SK-N-SH (cell line): ENCODE measurements around the gene EIF2D. TPM values are rescaled to one million over a fixed set of nuclear protein-coding genes. Genes with fewer than 3 reads are reported as not detected.

Experiments
- CTCF ChIA-PET: fragments of 300-600, 350-600 bp; formaldehyde crosslinking; extraction: SDS; loops from one replicate; lab custom pipeline; 2021; lab: Yijun Ruan, JAX
- POLR2A ChIA-PET: fragments of 350-600 bp; sonication (Branson Sonifier 250); formaldehyde crosslinking; extraction: SDS; loops from one replicate; lab custom pipeline; 2020; ENCODE audit warnings: antibody characterized with exemption, inconsistent platforms; lab: Yijun Ruan, JAX
- DNase-seq: peaks from one replicate; pipeline ENCODE4 v3.0.0; 2012
- H2AFZ ChIP-seq: fragments of 200-600 bp; sonication (generic); 2 replicates; pipeline ENCODE4 v1.8.1; 2016; ENCODE audit warnings: antibody characterized with exemption, mild to moderate bottlenecking, low read depth
- H3F3A ChIP-seq: fragments of 200-600 bp; sonication (generic); replicated peaks from 2 replicates; pipeline ENCODE3; 2016; ENCODE audit warnings: antibody characterized with exemption, mild to moderate bottlenecking; ENCODE audit not compliant: insufficient read depth
- H3K27ac ChIP-seq, 2 experiments: fragments of 200-500 bp in 1 of 2; fragments of 200-600 bp in 1 of 2; sonication (Bioruptor generic) in 1 of 2; sonication (generic), shearing (Covaris generic) in 1 of 2; 2 replicates each; pipeline versions ENCODE4 v1.5.1 to v1.6.1; 2014 to 2016; ENCODE audit warnings: low read depth in 2 of 2, inconsistent platforms in 1 of 2, low read length in 1 of 2, mild to moderate bottlenecking in 1 of 2, mixed read lengths in 1 of 2
- H3K27me3 ChIP-seq: fragments of 200-600 bp; sonication (generic), shearing (Covaris generic); 2 replicates; pipeline ENCODE4 v1.6.1; 2016; ENCODE audit warnings: mixed run types; ENCODE audit not compliant: insufficient read depth
- H3K36me3 ChIP-seq, 2 experiments: fragments of 200-500 bp in 1 of 2; fragments of 200-600 bp in 1 of 2; sonication (Bioruptor generic) in 1 of 2; sonication (generic) in 1 of 2; replicated peaks in 1 of 2; 2 replicates each; pipeline versions ENCODE3 to v1.5.1; 2014 to 2016; ENCODE audit warnings: low read length in 1 of 2, mild to moderate bottlenecking in 1 of 2; ENCODE audit not compliant: insufficient read depth in 2 of 2, control insufficient read depth in 1 of 2
- H3K4me1 ChIP-seq, 2 experiments: fragments of 200-500 bp in 1 of 2; fragments of 200-600 bp in 1 of 2; sonication (Bioruptor generic) in 1 of 2; sonication (generic), shearing (Covaris generic) in 1 of 2; 2 replicates each; pipeline versions ENCODE4 v1.5.1 to v1.6.1; 2014 to 2016; ENCODE audit warnings: low read depth in 1 of 2, low read length in 1 of 2, mixed run types in 1 of 2; ENCODE audit not compliant: insufficient read depth in 2 of 2, control insufficient read depth in 1 of 2
- H3K4me2 ChIP-seq: fragments of 200-600 bp; sonication (generic), shearing (Covaris generic); 2 replicates; pipeline ENCODE4 v1.6.1; 2017; ENCODE audit warnings: mixed run types
- H3K4me3 ChIP-seq, 2 experiments: fragments of 200-500 bp in 1 of 2; fragments of 200-600 bp in 1 of 2; sonication (Bioruptor generic) in 1 of 2; sonication (generic), shearing (Covaris generic) in 1 of 2; 2 replicates each; pipeline versions ENCODE4 v1.5.1 to v1.8.1; 2014 to 2016; ENCODE audit warnings: low read depth in 2 of 2, inconsistent platforms in 1 of 2, low read length in 1 of 2, mild to moderate bottlenecking in 1 of 2, mixed read lengths in 1 of 2, moderate library complexity in 1 of 2
- H3K79me2 ChIP-seq: fragments of 200-600 bp; sonication (generic); 2 replicates; pipeline ENCODE4 v1.8.1; 2017; ENCODE audit warnings: mild to moderate bottlenecking; ENCODE audit not compliant: insufficient read depth
- H3K9ac ChIP-seq: fragments of 200-600 bp; sonication (generic); 2 replicates; pipeline ENCODE4 v1.6.1; 2017; ENCODE audit warnings: mixed run types
- H3K9me2 ChIP-seq: fragments of 200-600 bp; sonication (generic); 2 replicates; pipeline ENCODE4 v1.6.1; 2017; ENCODE audit warnings: mixed run types
- H3K9me3 ChIP-seq: fragments of 200-600 bp; sonication (generic); 2 replicates; pipeline ENCODE4 v1.6.1; 2017; ENCODE audit warnings: mixed run types, mild to moderate bottlenecking, moderate library complexity
- H4K20me1 ChIP-seq: fragments of 200-600 bp; sonication (generic); 2 replicates; pipeline ENCODE4 v1.6.1; 2017; ENCODE audit warnings: mild to moderate bottlenecking, mixed run types; ENCODE audit not compliant: insufficient read depth
- CTCF ChIP-seq: fragments of 200-600 bp; sonication (generic); IDR thresholded peaks from 2 replicates; pipeline ENCODE4 v1.6.1; 2017; ENCODE audit warnings: antibody characterized with exemption, mild to moderate bottlenecking, moderate library complexity
- ELF1 ChIP-seq: IDR thresholded peaks from 2 replicates; pipeline ENCODE4 v1.4.0; 2012
- EZH2phosphoT487 ChIP-seq: fragments of 200-600 bp; sonication (generic); IDR thresholded peaks from 2 replicates; pipeline ENCODE4 v1.6.1; 2017; ENCODE audit warnings: low read depth, mixed run types, mild to moderate bottlenecking, antibody characterized with exemption, moderate library complexity, borderline replicate concordance
- FOSL2 ChIP-seq: IDR thresholded peaks from 2 replicates; pipeline ENCODE4 v1.4.0; 2012; ENCODE audit warnings: low read depth, mild to moderate bottlenecking, moderate library complexity, borderline replicate concordance
- FOXM1 ChIP-seq: IDR thresholded peaks from 2 replicates; pipeline ENCODE4 v1.4.0; 2012; ENCODE audit warnings: low read depth, mild to moderate bottlenecking
- GABPA ChIP-seq: IDR thresholded peaks from 2 replicates; pipeline ENCODE4 v1.4.0; 2012; ENCODE audit warnings: low read depth, mild to moderate bottlenecking
- GATA2 ChIP-seq: sonication (generic); formaldehyde crosslinking; IDR thresholded peaks from 2 replicates; pipeline ENCODE4 v1.5.0; 2020; ENCODE audit warnings: mild to moderate bottlenecking, missing genetic modification reagents
- MEF2A ChIP-seq: IDR thresholded peaks from 2 replicates; pipeline ENCODE4 v1.4.0; 2012; ENCODE audit warnings: low read depth, borderline replicate concordance
- NRF1 ChIP-seq: IDR thresholded peaks from 2 replicates; pipeline ENCODE4 v1.6.1; 2012; ENCODE audit warnings: low read depth, mild to moderate bottlenecking, low read length
- POLR2AphosphoS5 ChIP-seq: IDR thresholded peaks from 2 replicates; pipeline ENCODE4 v1.6.1; 2012; ENCODE audit warnings: low read depth, low read length
- RFX5 ChIP-seq: IDR thresholded peaks from 2 replicates; pipeline ENCODE4 v1.6.1; 2012; ENCODE audit warnings: mild to moderate bottlenecking, improper control_type of control experiment, low read length
- SIN3A ChIP-seq: IDR thresholded peaks from 2 replicates; pipeline ENCODE4 v1.6.1; 2012; ENCODE audit warnings: low read depth, mild to moderate bottlenecking, low read length, moderate library complexity, borderline replicate concordance
- SMC3 ChIP-seq: IDR thresholded peaks from 2 replicates; pipeline ENCODE4 v1.6.1; 2012; ENCODE audit warnings: low read depth, low read length, improper control_type of control experiment
- TAF1 ChIP-seq: IDR thresholded peaks from 2 replicates; pipeline ENCODE4 v1.6.1; 2012; ENCODE audit warnings: low read depth, mild to moderate bottlenecking, low read length, moderate library complexity, borderline replicate concordance
- USF1 ChIP-seq: IDR thresholded peaks from 2 replicates; pipeline ENCODE4 v1.4.0; 2012; ENCODE audit warnings: low read depth, borderline replicate concordance
- YY1 ChIP-seq: IDR thresholded peaks from 2 replicates; pipeline ENCODE4 v1.4.0; 2012; ENCODE audit warnings: low read depth, mild to moderate bottlenecking
- WGBS: methylation state at CpG from one replicate; pipeline ENCODE4 v1.1.6; 2017; ENCODE audit warnings: low lambda C conversion rate; 5-methylcytosine and 5-hydroxymethylcytosine counted together
- polyA plus RNA-seq, 3 experiments: library from polyadenylated mRNA; depleted of rRNA; stranded (reverse); fragments of >200 nt; gene quantifications; 2 replicates each; pipeline ENCODE4 v1.2.3, GENCODE V29; 2012
- TF ChIP-seq, protein P1 (sequence below): IDR thresholded peaks from 2 replicates; pipeline ENCODE4 v1.4.0; 2012; ENCODE audit warnings: low read depth
- TF ChIP-seq, protein P2 (sequence below): fragments of 150-350 bp; IDR thresholded peaks from 2 replicates; pipeline ENCODE4 v1.6.1; 2016; ENCODE audit warnings: mild to moderate bottlenecking, low read depth, low read length
- TF ChIP-seq, protein P3 (sequence below): fragments of 150-350 bp; IDR thresholded peaks from 2 replicates; pipeline ENCODE4 v1.6.1; 2017; ENCODE audit warnings: antibody characterized with exemption, low read length, low read depth, borderline replicate concordance
- TF ChIP-seq, protein P4 (sequence below): IDR thresholded peaks from 2 replicates; pipeline ENCODE4 v1.4.0; 2012; ENCODE audit warnings: low read depth, borderline replicate concordance

The EIF2D gene
- polyA plus RNA-seq, 1 of the 3 experiments (the other 2 are of a cell fraction): 59.5 TPM

- ChIA-PET POLR2A (interaction anchor here (1.0 kb wide), 1 partner anchor 14 kb away, joined by 3 read pairs; the partner anchor contains the start of gene DYRK3), CTCF (interaction anchor here (0.8 to 5.1 kb wide), 8 partner anchors 10 to 159 kb away, joined by 4 to 41 read pairs (median 6); partner anchors contain the start of genes DYRK3 and EIF2D)
- TF ChIP-seq FOSL2: no peak
- TF ChIP-seq RFX5: no peak
- TF ChIP-seq, protein P1, sequence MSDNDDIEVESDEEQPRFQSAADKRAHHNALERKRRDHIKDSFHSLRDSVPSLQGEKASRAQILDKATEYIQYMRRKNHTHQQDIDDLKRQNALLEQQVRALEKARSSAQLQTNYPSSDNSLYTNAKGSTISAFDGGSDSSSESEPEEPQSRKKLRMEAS: no peak
- TF ChIP-seq GATA2 (CRISPR knock-in tag): no peak
- TF ChIP-seq TAF1: no peak
- no peak for TF ChIP-seq GABPA
- TF ChIP-seq NRF1: no peak
- no peak for TF ChIP-seq POLR2AphosphoS5
- no peak for TF ChIP-seq SMC3
- DNase-seq: no peak
- Histone ChIP-seq H3K4me2 (no peak overlapping the region), H3K27me3 (no peaks in the 10 kb centered on the region), H3K4me3 (no peak overlapping the region), H3K27ac (no peak overlapping the region), H3K9me3 (no peaks in the 10 kb centered on the region), H2AFZ (no peak overlapping the region), H3K36me3 (peaks cover 27 to 38% of the 10 kb centered on the region in 2 experiments), H4K20me1 (no peaks in the 10 kb centered on the region), H3K9ac (no peak overlapping the region), H3K9me2 (no peaks in the 10 kb centered on the region), H3K4me1 (no peaks in the 10 kb centered on the region), H3K79me2 (peaks cover 11% of the 10 kb centered on the region), H3F3A (no peaks in the 10 kb centered on the region)
- WGBS: 95% methylated on average over 5 of the region's 5 CpGs
These were observed 37.1 kb upstream of the EIF2D start for GRCh38 chr1:206649261-206649921.

GRCh38 chr1:206647224-206647623 lies 35.0 kb upstream of the EIF2D start:
- ChIA-PET POLR2A (interaction anchor here (1.1 kb wide), 1 partner anchor 12 kb away, joined by 3 read pairs; the partner anchor contains the start of gene DYRK3), CTCF (interaction anchor here (0.9 to 5.1 kb wide), 5 partner anchors 12 to 168 kb away, joined by 4 to 41 read pairs (median 22); partner anchors contain the start of gene DYRK3)
- H4K20me1 ChIP-seq: no peaks in the 10 kb centered on the region
- H3K9ac ChIP-seq: no peak overlapping the region
- H3F3A ChIP-seq: no peaks in the 10 kb centered on the region
- H3K79me2 ChIP-seq: peaks cover 26% of the 10 kb centered on the region
- no peaks in the 10 kb centered on the region for H3K9me3 ChIP-seq
- no peaks in the 10 kb centered on the region for H3K27me3 ChIP-seq
- no peak overlapping the region for H3K27ac ChIP-seq
- no peak for DNase-seq
- H3K4me1 ChIP-seq: no peaks in the 10 kb centered on the region
- H3K4me2 ChIP-seq: no peak overlapping the region
- no peak overlapping the region for H2AFZ ChIP-seq
- H3K9me2 ChIP-seq: no peaks in the 10 kb centered on the region
- peaks cover 30 to 42% of the 10 kb centered on the region in 2 experiments for H3K36me3 ChIP-seq
- H3K4me3 ChIP-seq: no peak overlapping the region
- TF ChIP-seq CTCF (no peak), USF1 (no peak), MEF2A (no peak), ELF1 (no peak), EZH2phosphoT487 (no peak), SIN3A (no peak), FOXM1 (no peak), TAF1 (no peak), YY1 (no peak)
- TF ChIP-seq, protein P2, sequence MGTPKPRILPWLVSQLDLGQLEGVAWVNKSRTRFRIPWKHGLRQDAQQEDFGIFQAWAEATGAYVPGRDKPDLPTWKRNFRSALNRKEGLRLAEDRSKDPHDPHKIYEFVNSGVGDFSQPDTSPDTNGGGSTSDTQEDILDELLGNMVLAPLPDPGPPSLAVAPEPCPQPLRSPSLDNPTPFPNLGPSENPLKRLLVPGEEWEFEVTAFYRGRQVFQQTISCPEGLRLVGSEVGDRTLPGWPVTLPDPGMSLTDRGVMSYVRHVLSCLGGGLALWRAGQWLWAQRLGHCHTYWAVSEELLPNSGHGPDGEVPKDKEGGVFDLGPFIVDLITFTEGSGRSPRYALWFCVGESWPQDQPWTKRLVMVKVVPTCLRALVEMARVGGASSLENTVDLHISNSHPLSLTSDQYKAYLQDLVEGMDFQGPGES: no peak
- TF ChIP-seq, protein P3, sequence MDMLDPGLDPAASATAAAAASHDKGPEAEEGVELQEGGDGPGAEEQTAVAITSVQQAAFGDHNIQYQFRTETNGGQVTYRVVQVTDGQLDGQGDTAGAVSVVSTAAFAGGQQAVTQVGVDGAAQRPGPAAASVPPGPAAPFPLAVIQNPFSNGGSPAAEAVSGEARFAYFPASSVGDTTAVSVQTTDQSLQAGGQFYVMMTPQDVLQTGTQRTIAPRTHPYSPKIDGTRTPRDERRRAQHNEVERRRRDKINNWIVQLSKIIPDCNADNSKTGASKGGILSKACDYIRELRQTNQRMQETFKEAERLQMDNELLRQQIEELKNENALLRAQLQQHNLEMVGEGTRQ: no peak
- TF ChIP-seq, protein P4, sequence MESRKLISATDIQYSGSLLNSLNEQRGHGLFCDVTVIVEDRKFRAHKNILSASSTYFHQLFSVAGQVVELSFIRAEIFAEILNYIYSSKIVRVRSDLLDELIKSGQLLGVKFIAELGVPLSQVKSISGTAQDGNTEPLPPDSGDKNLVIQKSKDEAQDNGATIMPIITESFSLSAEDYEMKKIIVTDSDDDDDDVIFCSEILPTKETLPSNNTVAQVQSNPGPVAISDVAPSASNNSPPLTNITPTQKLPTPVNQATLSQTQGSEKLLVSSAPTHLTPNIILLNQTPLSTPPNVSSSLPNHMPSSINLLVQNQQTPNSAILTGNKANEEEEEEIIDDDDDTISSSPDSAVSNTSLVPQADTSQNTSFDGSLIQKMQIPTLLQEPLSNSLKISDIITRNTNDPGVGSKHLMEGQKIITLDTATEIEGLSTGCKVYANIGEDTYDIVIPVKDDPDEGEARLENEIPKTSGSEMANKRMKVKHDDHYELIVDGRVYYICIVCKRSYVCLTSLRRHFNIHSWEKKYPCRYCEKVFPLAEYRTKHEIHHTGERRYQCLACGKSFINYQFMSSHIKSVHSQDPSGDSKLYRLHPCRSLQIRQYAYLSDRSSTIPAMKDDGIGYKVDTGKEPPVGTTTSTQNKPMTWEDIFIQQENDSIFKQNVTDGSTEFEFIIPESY: no peak
